ENCODE data around the gene PTPN3.

DNA sequence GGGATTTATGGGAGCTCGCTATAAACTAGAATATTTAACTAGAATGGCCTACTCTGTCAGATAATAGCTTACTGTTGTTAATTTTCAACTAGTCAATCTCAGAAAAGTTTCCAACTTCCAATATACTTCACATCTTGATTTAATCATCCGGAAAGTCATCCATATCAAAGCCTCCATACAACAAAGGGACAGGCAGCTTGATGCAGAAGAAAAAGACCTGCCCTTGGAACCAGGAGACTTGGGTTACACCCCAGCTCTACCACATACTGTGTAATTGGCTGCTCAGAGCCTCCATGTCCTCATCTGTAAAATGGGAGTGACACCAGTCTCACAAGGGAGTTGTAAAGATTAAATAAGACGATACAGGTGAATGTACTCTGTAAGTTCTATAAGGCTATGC is 1.9 kb downstream of the PTPN3 start:
- TF ChIP-seq, protein P1, sequence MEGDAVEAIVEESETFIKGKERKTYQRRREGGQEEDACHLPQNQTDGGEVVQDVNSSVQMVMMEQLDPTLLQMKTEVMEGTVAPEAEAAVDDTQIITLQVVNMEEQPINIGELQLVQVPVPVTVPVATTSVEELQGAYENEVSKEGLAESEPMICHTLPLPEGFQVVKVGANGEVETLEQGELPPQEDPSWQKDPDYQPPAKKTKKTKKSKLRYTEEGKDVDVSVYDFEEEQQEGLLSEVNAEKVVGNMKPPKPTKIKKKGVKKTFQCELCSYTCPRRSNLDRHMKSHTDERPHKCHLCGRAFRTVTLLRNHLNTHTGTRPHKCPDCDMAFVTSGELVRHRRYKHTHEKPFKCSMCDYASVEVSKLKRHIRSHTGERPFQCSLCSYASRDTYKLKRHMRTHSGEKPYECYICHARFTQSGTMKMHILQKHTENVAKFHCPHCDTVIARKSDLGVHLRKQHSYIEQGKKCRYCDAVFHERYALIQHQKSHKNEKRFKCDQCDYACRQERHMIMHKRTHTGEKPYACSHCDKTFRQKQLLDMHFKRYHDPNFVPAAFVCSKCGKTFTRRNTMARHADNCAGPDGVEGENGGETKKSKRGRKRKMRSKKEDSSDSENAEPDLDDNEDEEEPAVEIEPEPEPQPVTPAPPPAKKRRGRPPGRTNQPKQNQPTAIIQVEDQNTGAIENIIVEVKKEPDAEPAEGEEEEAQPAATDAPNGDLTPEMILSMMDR (conservative IDR thresholded peaks at IDR 0.05 in 1 of 2, IDR thresholded peaks at IDR 0.05 in 1 of 2; ENCODE audit: low read depth in 1 of 2, low read length in 2 of 2): no peak
- no peak for TF ChIP-seq EZH2 (IDR thresholded peaks at IDR 0.05; ENCODE audit: low read length, missing control alignments)
